ENCODE measurements around the gene CUL9. TPM values are rescaled to one million over a fixed set of nuclear protein-coding genes. Genes with fewer than 3 reads are reported as not detected.
"Not testable (repeated sequence)": the region's sequence is repeated elsewhere in the genome, so short reads cannot be mapped to it uniquely, and the experiment has no call there.

CUL9 gene
- total RNA-seq (ENCODE audit: low replicate concordance), result 29.5 and 49.5 TPM in 2 replicates
- long read RNA-seq, partial matches to known transcripts, result 2 of 5 reads
- long read RNA-seq, other reads (novel, unspliced or antisense), result 3 of 5 reads

- Mint-ChIP-seq H3K4me1 (ENCODE audit: unreplicated experiment) (peaks cover 22% of the 10 kb centered on the region), H3K4me3 (peak within 1 kb of the TSS; percentile 94), H3K27ac (peak within 1 kb of the TSS; percentile 86), H3K9me3 (no peaks in the 10 kb centered on the region), H3K36me3 (peaks cover 18% of the 10 kb centered on the region), H3K27me3 (no peaks in the 10 kb centered on the region)
- no peak for TF ChIP-seq CTCF (conservative IDR thresholded peaks at IDR 0.05)
- peak; percentile 79 for DNase-seq (ENCODE audit: extremely low spot score, unreplicated experiment)
These were observed at the start of gene CUL9 for GRCh38 chr6:43181942-43182860. Gene CUL9 (plus strand): TSS chr6:43182196. CDS start chr6:43184311, 2,115 bp downstream.

- Mint-ChIP-seq H3K36me3 (peaks cover 9% of the 10 kb centered on the region), H3K27me3 (no peaks in the 10 kb centered on the region), H3K27ac (no peak overlapping the region), H3K4me3 (no peak overlapping the region), H3K9me3 (no peaks in the 10 kb centered on the region), H3K4me1 (ENCODE audit: unreplicated experiment) (peaks cover 8% of the 10 kb centered on the region)
- DNase-seq (ENCODE audit: extremely low spot score, unreplicated experiment), result no peak
- no peak for TF ChIP-seq CTCF (conservative IDR thresholded peaks at IDR 0.05)
These were observed 43.7 kb upstream of the CUL9 start for GRCh38 chr6:43138267-43138666.

GRCh38 chr6:43139973-43140372 lies 42.0 kb upstream of the CUL9 start:
- not testable (repeated sequence) for H3K4me3 Mint-ChIP-seq; H3K27ac Mint-ChIP-seq; H3K36me3 Mint-ChIP-seq; H3K27me3 Mint-ChIP-seq; H3K9me3 Mint-ChIP-seq; DNase-seq (ENCODE audit: extremely low spot score, unreplicated experiment)
- peaks cover 14% of the 10 kb centered on the region for H3K4me1 Mint-ChIP-seq (ENCODE audit: unreplicated experiment)

GRCh38 chr6:43141644-43142043 lies 40.4 kb upstream of the CUL9 start:
- Mint-ChIP-seq H3K4me1 (ENCODE audit: unreplicated experiment) (peaks cover 14% of the 10 kb centered on the region), H3K4me3 (no peak overlapping the region), H3K27me3 (no peaks in the 10 kb centered on the region), H3K36me3 (peaks cover 6% of the 10 kb centered on the region), H3K9me3 (no peaks in the 10 kb centered on the region), H3K27ac (no peak overlapping the region)
- no peak for TF ChIP-seq CTCF (conservative IDR thresholded peaks at IDR 0.05)
- no peak for DNase-seq (ENCODE audit: extremely low spot score, unreplicated experiment)

- H3K4me3 Mint-ChIP-seq, result no peak overlapping the region
- H3K36me3 Mint-ChIP-seq, result peaks cover 3% of the 10 kb centered on the region
- no peak for DNase-seq (ENCODE audit: extremely low spot score, unreplicated experiment)
- H3K27me3 Mint-ChIP-seq, result no peaks in the 10 kb centered on the region
- H3K9me3 Mint-ChIP-seq, result no peaks in the 10 kb centered on the region
- peaks cover 14% of the 10 kb centered on the region for H3K4me1 Mint-ChIP-seq (ENCODE audit: unreplicated experiment)
- H3K27ac Mint-ChIP-seq, result no peak overlapping the region
- no peak for TF ChIP-seq CTCF (conservative IDR thresholded peaks at IDR 0.05)
These were observed 39.9 kb upstream of the CUL9 start for GRCh38 chr6:43142101-43142500.
